Endometrial microvascular endothelial cells (primary cell): ENCODE results near the gene DSCAM. TPM values are rescaled to one million over a fixed set of nuclear protein-coding genes. Genes with fewer than 3 reads are reported as not detected.
"Not testable (repeated sequence)": the region's sequence is repeated elsewhere in the genome, so short reads cannot be mapped to it uniquely, and the experiment has no call there.

Source experiments
- in situ Hi-C: cut with HindIII; loops from 2 replicates; pipeline ENCODE4 v1.10.0; 2017; ENCODE audit warnings: low sequenced_read_pairs, low pct_unique_long_range_greater_than_20kb; ENCODE audit errors: inconsistent ontology term
- total RNA-seq: library from RNA; depleted of rRNA; stranded (reverse); fragments of >200 nt; gene quantifications from one replicate; pipeline ENCODE4 v1.2.3, GENCODE V29; 2015; ENCODE audit errors: inconsistent ontology term

Gene DSCAM
- total RNA-seq, 1 donor from 2014 or later, result not detected

DNA sequence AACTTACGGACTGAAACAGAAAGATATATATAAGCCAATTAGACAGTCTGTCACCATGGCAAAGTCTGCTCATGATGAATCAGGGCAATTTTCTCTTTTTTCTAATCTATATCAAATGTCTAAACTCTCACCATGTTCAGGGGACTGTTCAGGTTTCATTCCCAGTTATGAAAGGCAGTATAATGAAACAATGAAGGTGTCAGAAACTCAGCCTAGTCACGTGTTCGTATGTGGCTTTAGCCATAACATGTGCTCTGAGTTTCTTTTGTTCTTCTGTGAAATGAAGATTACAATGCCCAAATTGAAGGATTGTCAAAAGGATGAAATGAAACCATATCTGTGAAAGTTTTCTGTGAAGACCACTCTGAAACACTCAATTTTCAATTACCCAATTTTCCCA, 392.9 kb downstream of the DSCAM start:
- in situ Hi-C loops, result no loop called here

DNA sequence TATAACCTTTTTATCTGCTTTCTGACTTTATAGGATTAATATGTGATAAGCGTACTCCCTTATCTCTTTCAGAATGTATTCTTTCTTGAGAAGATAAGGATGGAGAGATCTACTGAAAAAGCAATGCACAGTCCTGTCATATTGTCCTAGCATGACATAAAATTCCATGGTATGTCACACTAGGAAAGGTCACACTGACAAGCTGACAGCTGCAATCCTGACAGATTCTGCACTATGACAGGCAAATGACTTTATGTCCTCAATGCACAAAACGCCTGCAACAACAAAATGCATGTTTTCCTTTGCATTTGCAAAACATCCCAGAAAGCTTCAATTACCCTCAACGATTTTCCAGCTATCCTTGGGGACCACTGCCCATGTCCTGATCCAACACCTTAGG, 393.8 kb downstream of the DSCAM start:
- in situ Hi-C loops, result no loop called here

DNA sequence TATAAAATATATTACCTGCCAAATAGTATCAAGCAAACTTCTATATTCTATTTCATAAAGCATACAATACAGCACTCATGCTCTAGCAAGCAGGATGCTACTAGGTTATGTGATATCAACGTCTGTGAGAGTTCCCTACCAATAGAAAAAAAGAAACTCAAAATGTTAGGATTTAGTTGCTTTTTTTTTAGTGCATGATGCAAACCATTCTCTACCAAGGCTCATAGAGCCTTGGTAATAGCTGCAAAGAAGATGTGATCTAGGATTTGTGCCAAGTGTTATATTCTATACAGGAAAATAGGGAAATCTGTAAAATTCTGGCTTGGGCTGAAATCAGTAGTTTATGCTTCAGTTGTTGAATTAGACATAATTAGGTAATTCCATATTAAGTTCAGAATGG, 394.4 kb downstream of the DSCAM start:
- in situ Hi-C loops, result no loop called here

DNA sequence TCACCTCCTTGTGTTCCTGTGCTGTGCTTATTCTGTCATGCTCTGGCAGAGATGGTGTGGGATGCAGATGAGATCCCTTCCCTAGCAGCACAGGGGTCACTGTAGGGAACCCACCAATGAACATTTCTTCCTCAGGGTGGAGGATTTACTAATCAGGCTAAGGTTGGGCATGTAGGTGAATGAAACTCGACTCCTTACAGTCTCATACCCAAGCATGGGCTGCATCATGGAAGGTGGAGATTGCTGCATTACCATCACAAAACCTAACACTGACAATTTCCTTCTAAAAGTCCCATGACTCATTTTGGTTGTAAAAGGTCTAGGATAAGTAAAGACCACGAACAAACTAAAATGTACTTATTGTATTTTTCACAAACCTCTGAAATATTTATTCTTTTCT, 399.9 kb downstream of the DSCAM start:
- in situ Hi-C loops, result no loop called here

DNA sequence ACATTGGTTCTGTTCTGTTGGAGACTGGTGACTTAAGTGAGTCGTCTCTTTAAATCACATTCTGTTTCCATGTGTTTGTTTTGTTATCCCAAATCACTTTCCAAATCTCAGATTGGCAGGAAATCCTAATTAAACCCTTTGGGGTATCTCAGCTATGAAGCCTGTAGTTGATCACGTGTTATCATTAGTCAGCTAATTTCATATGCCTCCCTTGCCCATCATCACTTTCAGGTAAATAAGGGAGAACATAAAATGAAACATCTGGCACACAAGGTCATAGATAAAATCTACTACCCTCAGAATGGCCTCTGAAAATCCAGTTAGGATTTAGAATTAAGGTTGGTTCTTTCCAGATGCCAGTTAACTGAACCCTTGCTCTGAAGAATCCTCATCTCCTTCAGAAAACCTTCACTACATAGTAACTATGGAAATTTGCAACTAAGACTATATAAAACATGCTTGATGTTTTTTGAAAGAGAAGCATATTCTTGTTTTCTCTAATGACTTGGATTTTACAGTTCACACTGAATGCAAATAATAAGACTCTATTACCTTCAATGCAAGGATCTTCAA, 401.5 kb downstream of the DSCAM start:
- in situ Hi-C loops, result no loop called here

DNA sequence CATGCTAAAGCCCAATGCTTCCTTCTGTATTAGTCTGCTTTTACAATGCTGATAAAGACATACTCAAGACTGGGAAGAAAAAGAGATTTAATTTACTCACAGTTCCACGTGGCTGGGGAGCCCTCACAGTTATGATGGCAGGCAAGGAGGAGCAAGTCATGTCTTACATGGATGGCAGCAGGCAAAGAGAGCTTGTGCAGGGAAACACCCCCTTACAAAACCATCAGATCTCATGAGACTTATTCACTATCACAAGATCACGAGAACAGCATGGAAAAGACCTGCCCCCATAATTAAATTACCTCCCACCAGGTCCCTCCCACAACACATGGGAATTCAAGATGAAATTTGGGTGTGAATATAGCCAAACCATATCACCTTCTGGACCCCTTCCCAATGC, 407.4 kb downstream of the DSCAM start:
- in situ Hi-C loops, result not testable (repeated sequence)

DNA sequence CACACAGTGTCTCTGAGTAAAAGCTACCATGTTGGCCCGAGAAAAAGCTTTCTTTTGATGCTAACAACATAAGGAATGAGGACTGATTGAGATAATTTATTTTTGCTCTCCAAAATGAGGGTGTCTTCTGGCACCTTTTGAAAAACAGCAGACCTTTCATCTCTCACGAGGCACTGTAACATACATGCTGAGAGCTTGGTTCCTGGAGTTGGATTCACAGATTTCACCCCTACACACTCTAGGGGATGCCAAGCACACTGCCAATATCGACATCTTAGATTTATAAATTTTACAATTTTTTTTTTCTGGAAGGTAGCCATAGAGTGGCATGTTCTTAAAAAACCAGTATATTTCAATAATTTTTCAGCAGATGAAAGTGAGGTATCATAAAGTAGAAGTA, 408.3 kb downstream of the DSCAM start:
- in situ Hi-C loops, result no loop called here

DNA sequence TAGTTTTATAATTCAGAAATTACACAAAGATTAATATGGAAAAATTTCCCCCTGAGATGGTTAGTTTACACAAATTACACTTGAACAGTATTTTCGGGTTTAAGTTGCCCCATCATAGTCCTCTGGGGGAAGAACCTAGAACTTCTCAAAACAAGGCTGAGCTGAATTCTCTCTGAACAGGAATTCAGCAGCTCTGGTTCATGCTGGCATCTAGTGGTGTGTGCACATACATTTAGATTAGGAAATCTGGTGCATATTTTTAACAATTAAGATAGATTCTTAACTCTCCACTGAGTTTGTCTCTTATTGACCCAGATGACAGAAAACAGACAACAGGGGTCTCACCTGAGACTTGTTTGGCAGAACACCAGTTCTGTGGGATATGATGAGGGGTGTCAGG, 410.7 kb downstream of the DSCAM start:
- in situ Hi-C loops, result no loop called here

DNA sequence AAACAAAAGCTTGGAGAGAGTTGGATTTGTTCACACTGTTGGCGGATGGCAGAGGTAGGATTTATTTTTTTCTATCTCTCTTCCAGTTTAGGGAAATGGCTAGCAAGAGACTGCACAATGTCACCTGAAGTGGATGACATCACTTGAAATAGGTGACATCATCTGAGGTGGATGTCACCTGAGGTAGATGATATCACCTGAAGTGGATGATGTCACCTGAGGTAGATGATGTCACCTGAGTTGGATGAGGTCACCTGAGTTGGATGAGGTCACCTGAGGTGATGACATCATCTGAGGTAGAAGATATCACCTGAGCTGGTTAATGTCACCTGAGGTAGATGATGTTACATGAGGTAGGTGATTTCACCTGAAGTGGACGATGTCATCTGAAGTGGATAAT, 413.4 kb downstream of the DSCAM start:
- in situ Hi-C loops, result no loop called here

DNA sequence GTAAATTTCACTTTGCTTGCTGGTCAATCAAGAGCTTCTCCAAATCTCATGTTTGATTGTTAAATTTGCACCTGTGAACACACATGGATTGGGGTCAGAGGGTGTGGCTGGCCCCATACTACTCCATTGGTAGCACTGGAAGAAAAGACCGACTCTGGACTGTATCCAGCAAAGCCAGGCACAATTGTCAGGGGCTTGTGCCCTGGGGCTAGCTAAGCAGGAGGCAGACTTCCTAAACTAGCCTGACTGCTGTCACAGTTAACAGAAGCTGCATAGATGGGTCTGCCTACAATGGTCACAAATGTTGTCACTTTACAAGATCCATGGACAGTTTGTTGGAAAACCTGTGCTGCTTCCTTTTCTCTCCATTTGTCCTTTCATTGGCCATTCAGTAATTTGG, 421.0 kb downstream of the DSCAM start:
- in situ Hi-C loops, result no loop called here

DNA sequence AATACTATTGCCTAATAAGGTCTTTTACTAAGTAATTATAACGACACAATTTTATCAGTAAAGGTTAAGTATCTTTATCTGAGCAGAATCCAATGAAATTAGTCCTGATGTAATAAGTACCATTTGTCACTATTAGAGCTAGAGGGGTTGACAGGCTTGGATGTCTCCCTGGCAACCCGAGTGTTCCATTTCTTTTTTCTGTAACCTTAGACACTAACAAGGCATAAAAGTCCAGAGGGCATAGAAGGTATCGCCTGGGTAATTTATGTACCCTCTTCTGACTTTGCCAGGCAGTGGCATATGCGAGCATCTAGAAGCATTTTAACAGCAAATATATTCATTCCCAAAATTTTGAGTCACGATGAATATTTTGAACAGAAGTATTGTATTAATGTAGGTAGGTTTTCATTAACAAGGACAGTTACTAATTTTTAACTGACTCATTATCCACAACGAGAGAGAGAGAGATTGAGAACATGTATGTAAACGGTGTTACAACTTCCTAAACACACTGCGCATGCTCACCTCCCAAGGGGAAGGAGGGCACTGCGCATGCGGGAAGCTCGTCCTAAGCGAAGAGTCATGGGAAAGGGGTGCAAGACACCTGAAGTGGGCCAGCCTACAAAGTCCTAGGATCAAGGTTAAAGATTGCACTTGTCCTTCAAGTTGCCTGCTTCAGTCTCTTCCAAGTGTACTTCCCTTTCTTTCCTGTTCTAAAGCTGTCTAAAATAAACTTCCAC, 423.9 kb downstream of the DSCAM start:
- in situ Hi-C loops, result no loop called here

DNA sequence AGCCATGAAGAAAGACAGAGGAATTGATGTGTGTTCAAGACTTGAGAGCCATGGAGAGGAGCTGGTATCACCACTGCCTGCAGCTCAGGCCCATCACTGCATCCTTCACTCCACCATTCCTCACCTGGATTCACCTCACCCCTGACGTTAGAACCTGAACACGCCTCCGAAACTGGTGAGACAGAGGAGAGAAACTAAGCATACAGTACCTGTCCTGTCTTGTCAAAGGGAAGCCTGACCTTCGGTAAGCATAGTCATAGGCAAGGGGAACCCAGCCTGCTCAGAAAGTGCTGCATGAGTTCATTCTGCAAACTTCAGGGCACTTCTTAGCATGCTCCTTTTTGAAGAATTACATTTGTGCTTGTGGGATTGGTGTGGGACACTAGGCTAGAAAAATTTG, 425.8 kb downstream of the DSCAM start:
- in situ Hi-C loops, result no loop called here

DNA sequence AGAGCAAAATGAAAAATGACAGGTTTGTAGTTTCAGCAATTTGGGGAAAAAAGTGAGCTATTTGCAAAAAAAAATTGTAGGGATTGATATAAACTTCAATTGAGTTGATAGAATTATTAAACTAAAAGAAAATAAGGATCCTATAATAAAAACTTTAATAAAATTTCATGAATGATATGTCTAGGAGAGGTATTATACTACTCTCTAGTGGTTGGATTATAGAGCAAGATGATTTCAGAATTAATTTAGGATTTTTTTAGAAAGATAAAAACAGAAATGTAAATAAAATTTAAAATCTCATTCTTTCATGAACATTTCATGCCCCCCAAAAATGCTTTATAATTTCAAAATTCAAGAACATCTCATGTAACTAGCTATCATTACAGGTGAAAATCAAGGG, 430.4 kb downstream of the DSCAM start:
- in situ Hi-C loops, result no loop called here

DNA sequence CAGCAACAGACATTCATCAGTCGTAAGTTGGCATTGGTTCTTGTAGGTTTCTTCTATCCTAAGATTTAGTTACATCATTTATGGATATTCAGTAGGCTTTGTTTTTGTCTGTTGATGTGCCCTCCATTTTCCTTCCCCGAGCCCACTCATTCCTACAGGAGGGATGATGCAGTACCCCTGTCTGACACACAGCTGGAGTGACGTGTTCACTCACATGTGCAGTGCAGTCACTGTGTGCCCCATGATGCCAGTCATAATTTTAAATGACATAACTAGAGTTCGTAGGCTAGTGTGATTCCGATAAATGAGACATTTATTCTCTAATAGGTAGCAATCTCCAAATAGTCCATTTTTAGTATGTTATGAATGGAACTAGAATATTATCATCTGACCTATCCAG, 438.4 kb downstream of the DSCAM start:
- in situ Hi-C loops, result no loop called here

DNA sequence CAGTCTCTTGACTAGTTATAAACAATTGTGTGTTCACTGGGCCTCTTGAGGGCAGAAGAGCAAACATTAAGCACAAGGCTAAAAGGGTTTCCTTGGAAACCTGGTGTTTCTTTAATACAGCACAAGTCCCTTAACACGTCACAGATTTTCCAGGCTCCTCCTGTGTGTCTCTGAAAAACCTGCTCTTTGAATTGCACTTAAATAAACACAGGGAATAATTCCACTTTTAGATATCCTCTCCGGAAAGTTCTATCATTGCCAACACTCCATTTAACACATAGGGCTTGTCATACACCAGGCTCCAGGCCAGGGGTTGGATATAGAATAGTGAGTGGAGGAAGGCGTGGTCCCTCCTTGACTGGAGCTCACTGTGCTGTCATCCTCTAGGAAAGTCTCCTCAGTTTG, 442.6 kb downstream of the DSCAM start:
- in situ Hi-C loops, result no loop called here

DNA sequence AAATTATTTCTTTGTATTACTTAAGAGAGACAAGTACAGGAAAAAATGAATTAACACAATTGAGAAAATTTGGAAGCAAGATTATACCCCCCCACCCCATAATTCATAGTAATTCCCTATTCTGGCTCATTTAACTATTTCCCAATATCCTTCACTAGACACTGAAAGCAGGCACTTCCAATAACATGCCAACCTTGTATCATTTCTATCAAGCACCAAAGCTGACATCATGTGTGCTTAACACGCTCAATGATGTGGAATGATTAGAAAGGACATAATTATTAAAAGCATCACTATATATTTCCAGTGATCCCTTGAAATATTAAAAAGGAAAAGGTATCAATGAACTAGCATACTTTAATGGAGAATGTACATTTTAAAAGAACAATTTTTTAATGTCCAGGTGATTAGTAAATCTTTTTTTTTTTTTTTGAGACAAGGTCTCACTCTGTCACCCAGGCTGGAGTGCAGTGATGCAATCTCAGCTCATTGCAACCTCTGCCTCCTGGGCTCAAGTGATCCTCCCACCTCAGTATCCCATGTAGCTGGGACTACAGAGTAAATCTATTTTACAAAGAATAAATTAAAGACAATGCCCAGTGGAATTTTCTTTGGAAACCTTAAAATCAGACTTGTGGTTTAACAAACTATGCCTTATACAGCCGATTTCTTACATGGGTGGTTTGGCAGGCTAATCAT, 443.9 kb downstream of the DSCAM start:
- in situ Hi-C loops, result no loop called here

DNA sequence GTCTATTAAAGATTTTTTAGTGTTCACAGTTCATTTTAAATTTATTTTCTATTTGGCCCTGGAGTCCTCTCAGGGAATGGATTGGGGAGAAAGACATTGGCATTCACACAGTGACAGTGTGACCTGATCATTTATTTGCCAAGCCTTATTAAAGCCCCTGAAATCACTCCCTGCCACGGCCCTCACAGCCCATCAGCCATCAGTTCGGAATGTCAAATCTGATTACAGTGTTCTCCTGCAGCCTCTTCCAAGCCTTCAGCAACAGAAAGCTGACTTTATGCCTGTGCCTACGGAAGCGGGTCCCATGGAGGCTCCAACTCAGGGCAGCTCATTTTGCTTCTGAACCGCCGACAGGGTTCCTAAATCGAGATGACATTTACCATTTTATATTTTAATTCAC, 451.2 kb downstream of the DSCAM start:
- in situ Hi-C loops, result no loop called here

DNA sequence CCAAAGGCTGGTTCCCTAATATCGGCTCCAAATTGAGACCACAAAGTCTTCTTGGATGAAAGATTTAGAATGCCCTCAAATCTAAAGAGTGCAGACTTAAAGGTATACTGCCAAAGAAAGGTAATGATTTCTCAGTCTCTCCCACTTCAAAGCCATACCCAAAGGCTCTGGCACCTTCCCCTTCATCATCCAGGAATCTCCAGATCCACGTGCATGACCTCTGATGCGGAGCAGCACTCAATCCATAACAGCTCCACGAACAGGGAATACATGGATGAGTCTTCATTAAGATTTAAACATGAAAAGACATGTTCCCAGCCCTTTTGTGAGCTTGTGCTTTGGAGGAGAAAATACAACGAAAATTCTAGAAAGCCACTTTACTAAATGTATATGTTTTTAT, 453.9 kb downstream of the DSCAM start:
- in situ Hi-C loops, result no loop called here

DNA sequence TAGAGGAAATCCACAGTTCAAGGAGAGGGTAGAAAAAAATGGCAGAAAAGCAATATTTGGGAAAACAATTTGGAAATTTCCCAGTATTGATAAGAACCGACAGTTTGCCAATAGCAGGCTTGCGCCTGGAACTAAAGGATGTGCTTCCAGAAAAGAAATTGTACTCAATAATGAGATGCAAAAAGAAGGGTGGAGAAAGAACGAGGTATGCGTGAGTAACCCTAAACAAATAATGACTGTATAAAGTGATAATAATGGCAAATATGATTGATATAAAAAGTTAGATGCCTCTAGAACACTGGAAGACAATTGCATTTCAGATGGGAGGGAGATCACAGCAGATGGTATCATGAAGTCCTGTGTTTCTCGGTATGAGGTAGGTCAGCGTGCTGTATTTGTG, 458.9 kb downstream of the DSCAM start:
- in situ Hi-C loops, result no loop called here

DNA sequence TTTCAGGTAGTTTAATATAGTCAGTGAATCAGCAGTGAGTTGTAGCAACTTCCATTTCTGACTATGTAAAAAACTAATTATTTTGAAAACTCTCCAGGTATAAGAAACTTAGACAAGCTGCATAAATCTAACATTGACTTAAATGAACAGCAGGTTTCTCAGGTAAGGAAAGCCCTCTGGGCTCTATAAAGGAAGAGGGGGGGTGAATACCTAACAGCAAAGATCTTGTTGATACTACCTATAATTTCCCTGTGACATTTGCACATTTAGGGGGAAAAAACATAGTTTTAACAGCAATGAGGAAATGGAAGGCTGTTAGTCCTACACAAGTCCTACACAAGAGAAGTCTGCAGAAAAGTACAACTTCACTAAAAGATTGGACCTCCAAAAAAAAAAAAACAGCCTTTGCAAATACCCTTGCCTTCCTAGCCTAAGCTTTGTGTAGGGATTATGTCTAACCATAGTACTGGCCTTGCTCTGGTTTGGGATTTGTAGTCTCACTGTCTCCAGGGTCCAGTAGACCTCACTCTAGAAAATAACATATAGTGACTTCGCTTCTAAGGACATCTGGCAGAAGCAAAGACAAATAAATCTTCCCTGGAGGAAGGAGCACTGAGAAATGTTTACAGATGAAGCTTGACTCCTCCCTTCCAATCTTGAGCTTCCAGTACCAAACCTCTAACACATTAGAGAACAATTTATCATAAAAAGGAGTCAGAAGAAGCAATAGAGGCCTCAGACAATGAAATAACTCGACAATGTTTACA, 459.8 kb downstream of the DSCAM start:
- in situ Hi-C loops, result no loop called here
